ENCODE data around the gene TRIM9. TPM values are rescaled to one million over a fixed set of nuclear protein-coding genes. Genes with fewer than 3 reads are reported as not detected.
A peak's percentile ranks its signal among the peaks of the same experiment; 100 is the strongest.

TRIM9 gene
- total and polyA plus RNA-seq, 9 of the 15 experiments (the other 6 are each of a cell fraction or from before 2014, with no cell fraction given) = 0.03 to 0.15 (median 0.04) TPM; not detected in 4

- intact Hi-C loops (cut with micrococcal nuclease) (no loop called here), in situ Hi-C loops (cut with MboI) (no loop called here)
- BruUV-seq (replicated peaks) = no TSS peak
- no peaks in the 10 kb centered on the region for H3K9me3 ChIP-seq (replicated peaks; ENCODE audit: control insufficient read depth, insufficient read depth, low read depth, low read length)
- WGBS (ENCODE audit: insufficient coverage, low coverage, missing lambda C conversion rate) = 88% methylated on average over 3 of the region's 3 CpGs
- H3K79me2 ChIP-seq (ENCODE audit: control insufficient read depth, insufficient read depth, low read length) = no peaks in the 10 kb centered on the region
- no peak overlapping the region for H3K27ac ChIP-seq (ENCODE audit: extremely low read depth, low read depth, low read length)
- CTCF ChIA-PET (ENCODE audit: low intra/inter-chr PET ratio) = no interaction called here
- no peaks in the 10 kb centered on the region; the same call in 1 of the 2 replicates for H4K20me1 ChIP-seq (replicated peaks; ENCODE audit: control insufficient read depth, insufficient read depth, low read length)
- TF ChIP-seq RFX1 (IDR thresholded peaks at IDR 0.05) (peak; percentile 26; the same call in 1 of the 2 replicates), TCF7L2 (IDR thresholded peaks at IDR 0.05; ENCODE audit: low read depth, low read length) (no peak)
- no peak overlapping the region for H2AFZ ChIP-seq (ENCODE audit: low read depth, low read length)
- H3K4me2 ChIP-seq (ENCODE audit: insufficient read depth, low read length) = no peak overlapping the region
- H3K9ac ChIP-seq (ENCODE audit: insufficient read depth in 1 of 2, low read depth in 2 of 2, low read length in 2 of 2) = no peak overlapping the region
- DNase-seq (ENCODE audit: extremely low read depth in 1 of 4, low spot score in 3 of 4) = no peak
- no peak overlapping the region for H3K4me3 ChIP-seq
- no peak for ATAC-seq
- POLR2A ChIA-PET = no interaction called here
- peaks cover 19% of the 10 kb centered on the region; the same call in 2 of the 3 replicates for H3K36me3 ChIP-seq (ENCODE audit: control insufficient read depth, insufficient read depth, low read length)
- peaks cover 3% of the 10 kb centered on the region for H3K9me1 ChIP-seq (ENCODE audit: control insufficient read depth, insufficient read depth, low read length)
- no peak for FAIRE-seq
- peaks cover 7 to 24% of the 10 kb centered on the region in 2 experiments; a peak in 4 of 5 replicates for H3K4me1 ChIP-seq (replicated peaks in 1 of 2; ENCODE audit: control insufficient read depth in 2 of 2, insufficient read depth in 2 of 2, low read length in 2 of 2)
- no peaks in the 10 kb centered on the region for H3K27me3 ChIP-seq (ENCODE audit: control insufficient read depth in 2 of 2, insufficient read depth in 2 of 2, low read length in 2 of 2)
Measured at GRCh38 chr14:50931559-50931958, 163.3 kb downstream of the TRIM9 start.

- CTCF ChIA-PET (ENCODE audit: low intra/inter-chr PET ratio) = no interaction called here
- peaks cover 3% of the 10 kb centered on the region for H3K9me1 ChIP-seq (ENCODE audit: control insufficient read depth, insufficient read depth, low read length)
- POLR2A ChIA-PET = interaction anchor here (1.1 to 1.2 kb wide), 2 partner anchors 12 to 16 kb away, joined by 3 read pairs; no protein-coding TSS in a partner anchor
- no peaks in the 10 kb centered on the region for H4K20me1 ChIP-seq (replicated peaks; ENCODE audit: control insufficient read depth, insufficient read depth, low read length)
- no peak for DNase-seq (ENCODE audit: extremely low read depth in 1 of 4, low spot score in 3 of 4)
- no peaks in the 10 kb centered on the region for H3K79me2 ChIP-seq (ENCODE audit: control insufficient read depth, insufficient read depth, low read length)
- no peak overlapping the region for H3K4me3 ChIP-seq
- H3K4me2 ChIP-seq (ENCODE audit: insufficient read depth, low read length) = no peak overlapping the region
- no peak overlapping the region for H3K9ac ChIP-seq (ENCODE audit: insufficient read depth in 1 of 2, low read depth in 2 of 2, low read length in 2 of 2)
- peaks cover 22% of the 10 kb centered on the region; the same call in 2 of the 3 replicates for H3K36me3 ChIP-seq (ENCODE audit: control insufficient read depth, insufficient read depth, low read length)
- intact Hi-C loops (cut with micrococcal nuclease) = no loop called here
- no peaks in the 10 kb centered on the region for H3K9me3 ChIP-seq (replicated peaks; ENCODE audit: control insufficient read depth, insufficient read depth, low read depth, low read length)
- in situ Hi-C loops (cut with MboI) = no loop called here
- H3K4me1 ChIP-seq (replicated peaks in 1 of 2; ENCODE audit: control insufficient read depth in 2 of 2, insufficient read depth in 2 of 2, low read length in 2 of 2) = peaks cover 7 to 34% of the 10 kb centered on the region in 2 experiments; a peak in 4 of 5 replicates
- no peak for ATAC-seq
- 49% methylated on average over 2 of the region's 2 CpGs for WGBS (ENCODE audit: insufficient coverage, low coverage, missing lambda C conversion rate)
- FAIRE-seq = no peak
- no peak overlapping the region for H2AFZ ChIP-seq (ENCODE audit: low read depth, low read length)
- no TSS peak for BruUV-seq (replicated peaks)
- no peak overlapping the region for H3K27ac ChIP-seq (ENCODE audit: extremely low read depth, low read depth, low read length)
- no peaks in the 10 kb centered on the region for H3K27me3 ChIP-seq (ENCODE audit: control insufficient read depth in 2 of 2, insufficient read depth in 2 of 2, low read length in 2 of 2)
- no peak for TF ChIP-seq VEZF1 (CRISPR knock-in tag; IDR thresholded peaks at IDR 0.05)
- TF ChIP-seq, protein P1, sequence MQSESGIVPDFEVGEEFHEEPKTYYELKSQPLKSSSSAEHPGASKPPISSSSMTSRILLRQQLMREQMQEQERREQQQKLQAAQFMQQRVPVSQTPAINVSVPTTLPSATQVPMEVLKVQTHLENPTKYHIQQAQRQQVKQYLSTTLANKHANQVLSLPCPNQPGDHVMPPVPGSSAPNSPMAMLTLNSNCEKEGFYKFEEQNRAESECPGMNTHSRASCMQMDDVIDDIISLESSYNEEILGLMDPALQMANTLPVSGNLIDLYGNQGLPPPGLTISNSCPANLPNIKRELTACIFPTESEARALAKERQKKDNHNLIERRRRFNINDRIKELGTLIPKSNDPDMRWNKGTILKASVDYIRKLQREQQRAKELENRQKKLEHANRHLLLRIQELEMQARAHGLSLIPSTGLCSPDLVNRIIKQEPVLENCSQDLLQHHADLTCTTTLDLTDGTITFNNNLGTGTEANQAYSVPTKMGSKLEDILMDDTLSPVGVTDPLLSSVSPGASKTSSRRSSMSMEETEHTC (IDR thresholded peaks at IDR 0.05) = no peak
- TF ChIP-seq SIN3B (IDR thresholded peaks at IDR 0.05; ENCODE audit: low read depth) = no peak
- TF ChIP-seq, protein P2, sequence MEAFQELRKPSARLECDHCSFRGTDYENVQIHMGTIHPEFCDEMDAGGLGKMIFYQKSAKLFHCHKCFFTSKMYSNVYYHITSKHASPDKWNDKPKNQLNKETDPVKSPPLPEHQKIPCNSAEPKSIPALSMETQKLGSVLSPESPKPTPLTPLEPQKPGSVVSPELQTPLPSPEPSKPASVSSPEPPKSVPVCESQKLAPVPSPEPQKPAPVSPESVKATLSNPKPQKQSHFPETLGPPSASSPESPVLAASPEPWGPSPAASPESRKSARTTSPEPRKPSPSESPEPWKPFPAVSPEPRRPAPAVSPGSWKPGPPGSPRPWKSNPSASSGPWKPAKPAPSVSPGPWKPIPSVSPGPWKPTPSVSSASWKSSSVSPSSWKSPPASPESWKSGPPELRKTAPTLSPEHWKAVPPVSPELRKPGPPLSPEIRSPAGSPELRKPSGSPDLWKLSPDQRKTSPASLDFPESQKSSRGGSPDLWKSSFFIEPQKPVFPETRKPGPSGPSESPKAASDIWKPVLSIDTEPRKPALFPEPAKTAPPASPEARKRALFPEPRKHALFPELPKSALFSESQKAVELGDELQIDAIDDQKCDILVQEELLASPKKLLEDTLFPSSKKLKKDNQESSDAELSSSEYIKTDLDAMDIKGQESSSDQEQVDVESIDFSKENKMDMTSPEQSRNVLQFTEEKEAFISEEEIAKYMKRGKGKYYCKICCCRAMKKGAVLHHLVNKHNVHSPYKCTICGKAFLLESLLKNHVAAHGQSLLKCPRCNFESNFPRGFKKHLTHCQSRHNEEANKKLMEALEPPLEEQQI (IDR thresholded peaks at IDR 0.05) = no peak
- no peak for TF ChIP-seq ESRRA (IDR thresholded peaks at IDR 0.05; ENCODE audit: borderline replicate concordance, low read depth)
- no peak for TF ChIP-seq PTRF (tag; IDR thresholded peaks at IDR 0.05)
Measured at GRCh38 chr14:50929506-50929905, 165.4 kb downstream of the TRIM9 start.

Data from K562 (cell line).